ENCODE results near the gene CTXN2. TPM values are rescaled to one million over a fixed set of nuclear protein-coding genes. Genes with fewer than 3 reads are reported as not detected.

The CTXN2 gene
- total and polyA plus RNA-seq, 2 of the 4 experiments (the other 2 are of a cell fraction) = not detected

DNA sequence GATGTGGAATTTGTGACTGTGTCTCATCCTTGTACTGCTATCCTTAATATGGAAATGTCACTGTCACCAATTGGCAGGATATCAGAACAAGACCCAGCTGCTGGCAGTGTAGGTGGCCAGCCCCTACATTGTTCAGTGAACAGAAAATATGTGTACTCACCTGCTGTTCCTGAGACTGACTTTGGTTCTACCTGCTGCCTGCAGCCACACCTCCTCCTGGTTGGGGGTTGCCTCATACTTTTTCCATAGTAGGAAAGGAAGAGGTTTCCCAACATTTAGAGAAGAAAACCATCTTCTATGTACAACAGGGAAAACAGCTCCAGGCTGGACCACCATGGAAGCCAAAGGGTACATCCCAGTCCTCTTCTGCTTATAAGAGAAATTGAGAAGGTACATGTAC is 50.5 kb downstream of the CTXN2 start:
- Histone ChIP-seq H3K4me1 (ENCODE audit: control insufficient read depth, insufficient read depth, low read length) (no peaks in the 10 kb centered on the region), H2AFZ (replicated peaks; ENCODE audit: low read length, poor library complexity) (no peak overlapping the region), H2BK5ac (ENCODE audit: low read depth, low read length, poor library complexity, severe bottlenecking) (no peak overlapping the region), H4K5ac (ENCODE audit: low read depth, low read length) (no peak overlapping the region), H3K14ac (replicated peaks; ENCODE audit: low read depth, low read length) (no peak overlapping the region), H2BK20ac (ENCODE audit: low read depth, low read length) (no peak overlapping the region), H3K23ac (ENCODE audit: low read depth, low read length) (no peak overlapping the region), H3K27me3 (ENCODE audit: control insufficient read depth, insufficient read depth, low read length) (peaks cover 2% of the 10 kb centered on the region; the same call in 1 of the 2 replicates), H2BK15ac (ENCODE audit: low read depth, low read length) (no peak overlapping the region), H3K9me1 (ENCODE audit: insufficient read depth, low read length) (no peaks in the 10 kb centered on the region), H3K79me1 (ENCODE audit: low read depth in 1 of 2, low read length in 2 of 2) (no peaks in the 10 kb centered on the region), H3K4ac (ENCODE audit: low read depth, low read length) (no peak overlapping the region), H4K20me1 (ENCODE audit: insufficient read depth, low read length) (no peaks in the 10 kb centered on the region), H4K8ac (ENCODE audit: low read depth in 2 of 2, low read length in 2 of 2) (no peak overlapping the region), H3K27ac (ENCODE audit: insufficient read depth, low read length) (no peak overlapping the region), H3K9ac (ENCODE audit: low read depth, low read length) (no peak overlapping the region), H3K36me3 (ENCODE audit: control insufficient read depth, insufficient read depth, low read length) (no peaks in the 10 kb centered on the region), H3K56ac (ENCODE audit: extremely low read depth, insufficient read depth, low read length) (no peak overlapping the region), H2BK120ac (ENCODE audit: low read depth, low read length) (no peak overlapping the region), H3K4me3 (ENCODE audit: insufficient read depth, low read depth, low read length) (no peak overlapping the region), H2AK5ac (ENCODE audit: low read depth, low read length) (no peak overlapping the region), H3K9me3 (ENCODE audit: control insufficient read depth, insufficient read depth, low read length) (no peaks in the 10 kb centered on the region), H4K91ac (ENCODE audit: insufficient read depth, low read depth, low read length) (no peak overlapping the region), H3K4me2 (ENCODE audit: low read depth, low read length) (no peak overlapping the region), H2AK9ac (replicated peaks; ENCODE audit: low read depth, low read length, poor library complexity) (no peak overlapping the region), H3K18ac (ENCODE audit: low read depth, low read length) (no peak overlapping the region)
- BruUV-seq (replicated peaks) = no TSS peak
- ChIA-PET POLR2A (ENCODE audit: unreplicated experiment) (no interaction called here), CTCF (no interaction called here)
- intact Hi-C loops (cut with micrococcal nuclease) (no loop called here), in situ Hi-C loops (cut with MboI; ENCODE audit: low sequenced_read_pairs) (no loop called here), dilution Hi-C loops (cut with HindIII; ENCODE audit: low sequenced_read_pairs, unreplicated experiment) (no loop called here)
- DNase-seq (no peak), ATAC-seq (ENCODE audit: low read depth) (no peak)
- no peak for TF ChIP-seq RFX5 (IDR thresholded peaks at IDR 0.05; ENCODE audit: low read depth, low read length)
- TF ChIP-seq MXI1 (IDR thresholded peaks at IDR 0.05; ENCODE audit: borderline replicate concordance, low read depth, low read length) = no peak
- TF ChIP-seq RAD21 (IDR thresholded peaks at IDR 0.05; ENCODE audit: low read length) = no peak
- TF ChIP-seq MAZ (IDR thresholded peaks at IDR 0.05; ENCODE audit: borderline replicate concordance, low read depth, low read length) = no peak
- TF ChIP-seq, protein P1, sequence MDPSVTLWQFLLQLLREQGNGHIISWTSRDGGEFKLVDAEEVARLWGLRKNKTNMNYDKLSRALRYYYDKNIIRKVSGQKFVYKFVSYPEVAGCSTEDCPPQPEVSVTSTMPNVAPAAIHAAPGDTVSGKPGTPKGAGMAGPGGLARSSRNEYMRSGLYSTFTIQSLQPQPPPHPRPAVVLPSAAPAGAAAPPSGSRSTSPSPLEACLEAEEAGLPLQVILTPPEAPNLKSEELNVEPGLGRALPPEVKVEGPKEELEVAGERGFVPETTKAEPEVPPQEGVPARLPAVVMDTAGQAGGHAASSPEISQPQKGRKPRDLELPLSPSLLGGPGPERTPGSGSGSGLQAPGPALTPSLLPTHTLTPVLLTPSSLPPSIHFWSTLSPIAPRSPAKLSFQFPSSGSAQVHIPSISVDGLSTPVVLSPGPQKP (IDR thresholded peaks at IDR 0.05; ENCODE audit: borderline replicate concordance, low read depth, low read length) = no peak

Data from IMR-90 (cell line).